ENCODE results near the gene BNC2. TPM values are rescaled to one million over a fixed set of nuclear protein-coding genes. Genes with fewer than 3 reads are reported as not detected.

Gene BNC2
- total RNA-seq, 2 donors from 2014 or later = 0.99 to 1.8 TPM

DNA sequence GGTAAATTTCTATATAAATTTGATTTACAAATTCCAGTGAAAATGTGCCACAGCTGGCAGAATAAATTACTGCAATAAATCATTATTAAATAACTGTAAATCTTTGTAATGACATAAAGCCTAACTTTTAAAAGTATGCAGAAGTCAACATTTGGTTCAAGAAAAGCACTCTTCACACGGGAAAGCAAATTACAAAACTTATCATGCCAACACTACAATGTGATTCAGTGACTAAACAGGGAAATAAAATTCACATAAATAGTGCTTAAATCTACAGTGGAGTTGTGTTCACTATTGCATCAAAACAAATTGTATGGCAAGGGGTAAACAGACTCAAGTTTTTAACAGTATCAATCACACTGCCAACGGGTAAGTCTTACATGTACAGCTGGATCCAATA, 117.2 kb downstream of the BNC2 start:
- Histone ChIP-seq H3K4me1 (no peaks in the 10 kb centered on the region), H3K36me3 (replicated peaks in 1 of 2; ENCODE audit: insufficient read depth in 1 of 2, low read depth in 2 of 2) (no peaks in the 10 kb centered on the region), H3K4me3 (no peak overlapping the region), H3K27me3 (no peaks in the 10 kb centered on the region), H3K9me3 (no peaks in the 10 kb centered on the region), H3K27ac (no peak overlapping the region)
- intact Hi-C loops (cut with DNase I) = no loop called here
- no peak for DNase-seq
- 41 to 49% methylated on average over 2 of the region's 2 CpGs for WGBS, 2 donors
- ATAC-seq = no peak
- TF ChIP-seq, protein P1, sequence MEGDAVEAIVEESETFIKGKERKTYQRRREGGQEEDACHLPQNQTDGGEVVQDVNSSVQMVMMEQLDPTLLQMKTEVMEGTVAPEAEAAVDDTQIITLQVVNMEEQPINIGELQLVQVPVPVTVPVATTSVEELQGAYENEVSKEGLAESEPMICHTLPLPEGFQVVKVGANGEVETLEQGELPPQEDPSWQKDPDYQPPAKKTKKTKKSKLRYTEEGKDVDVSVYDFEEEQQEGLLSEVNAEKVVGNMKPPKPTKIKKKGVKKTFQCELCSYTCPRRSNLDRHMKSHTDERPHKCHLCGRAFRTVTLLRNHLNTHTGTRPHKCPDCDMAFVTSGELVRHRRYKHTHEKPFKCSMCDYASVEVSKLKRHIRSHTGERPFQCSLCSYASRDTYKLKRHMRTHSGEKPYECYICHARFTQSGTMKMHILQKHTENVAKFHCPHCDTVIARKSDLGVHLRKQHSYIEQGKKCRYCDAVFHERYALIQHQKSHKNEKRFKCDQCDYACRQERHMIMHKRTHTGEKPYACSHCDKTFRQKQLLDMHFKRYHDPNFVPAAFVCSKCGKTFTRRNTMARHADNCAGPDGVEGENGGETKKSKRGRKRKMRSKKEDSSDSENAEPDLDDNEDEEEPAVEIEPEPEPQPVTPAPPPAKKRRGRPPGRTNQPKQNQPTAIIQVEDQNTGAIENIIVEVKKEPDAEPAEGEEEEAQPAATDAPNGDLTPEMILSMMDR (IDR thresholded peaks at IDR 0.05) = no peak
- no peak for TF ChIP-seq POLR2A (IDR thresholded peaks at IDR 0.05)

DNA sequence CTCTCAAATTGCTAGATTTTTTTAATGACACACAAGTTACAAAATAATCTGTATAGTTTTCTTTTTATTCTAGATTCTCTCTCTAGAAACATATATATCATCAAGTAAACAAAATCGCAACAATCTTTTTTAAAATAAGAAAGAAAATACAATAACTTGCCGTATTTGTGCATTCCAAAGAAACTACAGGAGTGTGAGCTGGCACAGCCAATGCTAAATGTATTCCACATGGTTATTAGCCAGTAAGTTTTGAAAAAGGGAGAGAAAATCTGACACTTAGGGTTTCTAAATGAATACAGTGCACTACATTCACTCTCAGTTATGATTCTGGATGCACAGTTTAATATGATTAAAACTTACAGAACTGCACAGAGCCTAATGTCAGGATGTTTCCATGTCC, 117.9 kb downstream of the BNC2 start:
- H3K27me3 ChIP-seq = no peaks in the 10 kb centered on the region
- TF ChIP-seq, protein P1 (IDR thresholded peaks at IDR 0.05) = no peak
- TF ChIP-seq POLR2A (IDR thresholded peaks at IDR 0.05) = no peak
- no peaks in the 10 kb centered on the region for H3K4me1 ChIP-seq
- no peak overlapping the region for H3K4me3 ChIP-seq
- no peaks in the 10 kb centered on the region for H3K36me3 ChIP-seq (replicated peaks in 1 of 2; ENCODE audit: insufficient read depth in 1 of 2, low read depth in 2 of 2)
- H3K9me3 ChIP-seq = no peaks in the 10 kb centered on the region
- intact Hi-C loops (cut with DNase I) = no loop called here
- H3K27ac ChIP-seq = no peak overlapping the region
- DNase-seq (no peak), ATAC-seq (no peak)
- WGBS, 2 donors = 77 to 85% methylated on average over 2 of the region's 2 CpGs

DNA sequence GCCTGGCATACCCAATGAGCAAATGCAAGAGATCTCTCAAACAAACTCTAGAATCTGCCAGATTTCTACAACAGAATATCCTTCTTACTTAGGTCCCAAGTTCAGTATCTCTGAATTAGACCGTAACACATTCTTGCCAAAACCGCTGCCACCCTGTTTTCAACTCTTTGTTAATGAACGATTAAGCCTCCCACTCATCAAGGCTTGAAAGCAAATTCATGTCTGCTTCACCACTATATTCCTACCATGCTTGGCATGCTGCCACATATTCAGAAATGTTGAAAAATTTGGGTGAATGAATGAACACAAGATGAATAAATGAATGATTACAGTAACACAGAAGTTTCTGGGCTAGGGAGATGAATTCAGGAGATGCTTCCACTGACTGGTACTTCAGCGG, 119.9 kb downstream of the BNC2 start:
- WGBS, 2 donors = 82 to 87% methylated on average over 4 of the region's 4 CpGs
- no peaks in the 10 kb centered on the region for H3K27me3 ChIP-seq
- intact Hi-C loops (cut with DNase I) = no loop called here

DNA sequence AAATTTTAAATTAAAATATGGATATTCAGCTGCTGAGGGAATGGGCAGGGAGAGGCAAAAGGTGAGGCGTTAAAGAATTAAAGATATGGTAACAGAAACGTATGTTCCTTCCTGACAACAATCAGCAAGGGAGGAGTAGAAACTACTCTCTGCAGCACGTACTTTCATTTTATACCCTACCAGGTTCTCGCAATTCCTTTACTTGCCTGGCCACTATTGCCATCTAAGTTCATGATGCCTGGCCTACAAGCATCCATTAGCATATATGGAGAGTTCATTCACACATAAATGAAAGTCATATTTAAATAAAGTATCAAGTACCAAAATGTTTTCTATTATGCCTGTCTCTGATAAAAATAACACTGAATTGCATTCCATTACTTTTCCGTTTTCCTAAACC, 125.1 kb downstream of the BNC2 start:
- Histone ChIP-seq H3K36me3 (replicated peaks in 1 of 2; ENCODE audit: insufficient read depth in 1 of 2, low read depth in 2 of 2) (no peaks in the 10 kb centered on the region), H3K9me3 (no peaks in the 10 kb centered on the region), H3K27me3 (no peaks in the 10 kb centered on the region), H3K4me3 (no peak overlapping the region), H3K27ac (no peak overlapping the region), H3K4me1 (no peaks in the 10 kb centered on the region)
- no peak for DNase-seq
- TF ChIP-seq POLR2A (IDR thresholded peaks at IDR 0.05) = no peak
- TF ChIP-seq, protein P1 (IDR thresholded peaks at IDR 0.05) = no peak
- ATAC-seq = no peak
- WGBS, 2 donors = 77 to 83% methylated on average over 5 of the region's 5 CpGs
- intact Hi-C loops (cut with DNase I) = no loop called here

More for the DNA sequence above, 119.9 kb downstream of the BNC2 start:
- Histone ChIP-seq H3K4me1 (no peaks in the 10 kb centered on the region), H3K36me3 (replicated peaks in 1 of 2; ENCODE audit: insufficient read depth in 1 of 2, low read depth in 2 of 2) (no peaks in the 10 kb centered on the region), H3K4me3 (no peak overlapping the region), H3K27ac (no peak overlapping the region), H3K9me3 (no peaks in the 10 kb centered on the region)
- TF ChIP-seq, protein P1 (IDR thresholded peaks at IDR 0.05) = no peak
- no peak for TF ChIP-seq POLR2A (IDR thresholded peaks at IDR 0.05)
- DNase-seq = no peak
- ATAC-seq = no peak

DNA sequence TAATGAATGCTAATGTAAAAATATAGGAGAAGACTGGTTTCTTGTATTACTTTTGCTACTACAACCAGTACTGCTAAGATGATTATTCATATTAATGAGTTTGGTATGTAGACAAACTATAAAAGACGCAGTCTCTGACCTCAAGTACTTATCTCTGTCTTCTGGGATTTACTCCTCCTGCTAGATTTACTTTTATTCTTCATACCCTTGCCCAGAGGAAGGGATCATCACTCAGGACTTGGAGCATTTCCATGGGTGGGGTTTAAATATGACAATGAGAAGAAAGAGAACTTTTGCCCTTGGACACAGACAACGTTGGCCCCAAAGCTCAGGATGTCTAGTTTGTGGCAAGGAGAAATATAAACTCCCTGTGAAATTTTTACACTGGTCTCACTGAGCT, 126.1 kb downstream of the BNC2 start:
- Histone ChIP-seq H3K4me1 (no peaks in the 10 kb centered on the region), H3K36me3 (replicated peaks in 1 of 2; ENCODE audit: insufficient read depth in 1 of 2, low read depth in 2 of 2) (no peaks in the 10 kb centered on the region), H3K4me3 (no peak overlapping the region), H3K27me3 (no peaks in the 10 kb centered on the region), H3K9me3 (no peaks in the 10 kb centered on the region), H3K27ac (no peak overlapping the region)
- whole genome bisulfite sequencing, 2 donors = 13 to 29% methylated on average over 2 of the region's 2 CpGs
- intact Hi-C loops (cut with DNase I) = no loop called here
- no peak for DNase-seq
- no peak for ATAC-seq
- TF ChIP-seq POLR2A (IDR thresholded peaks at IDR 0.05) = no peak
- TF ChIP-seq, protein P1 (IDR thresholded peaks at IDR 0.05) = no peak
